HG03095 (cell line): ENCODE measurements around the gene SCMH1.
"Not testable (repeated sequence)": the region's sequence is repeated elsewhere in the genome, so short reads cannot be mapped to it uniquely, and the experiment has no call there.

Source experiments
- ATAC-seq: cut with Tn5 transposase; IDR thresholded peaks from one replicate; pipeline ENCODE4 v1.9.1; 2021; ENCODE audit warnings: moderate library complexity; ENCODE audit not compliant: unreplicated experiment

Gene SCMH1

DNA sequence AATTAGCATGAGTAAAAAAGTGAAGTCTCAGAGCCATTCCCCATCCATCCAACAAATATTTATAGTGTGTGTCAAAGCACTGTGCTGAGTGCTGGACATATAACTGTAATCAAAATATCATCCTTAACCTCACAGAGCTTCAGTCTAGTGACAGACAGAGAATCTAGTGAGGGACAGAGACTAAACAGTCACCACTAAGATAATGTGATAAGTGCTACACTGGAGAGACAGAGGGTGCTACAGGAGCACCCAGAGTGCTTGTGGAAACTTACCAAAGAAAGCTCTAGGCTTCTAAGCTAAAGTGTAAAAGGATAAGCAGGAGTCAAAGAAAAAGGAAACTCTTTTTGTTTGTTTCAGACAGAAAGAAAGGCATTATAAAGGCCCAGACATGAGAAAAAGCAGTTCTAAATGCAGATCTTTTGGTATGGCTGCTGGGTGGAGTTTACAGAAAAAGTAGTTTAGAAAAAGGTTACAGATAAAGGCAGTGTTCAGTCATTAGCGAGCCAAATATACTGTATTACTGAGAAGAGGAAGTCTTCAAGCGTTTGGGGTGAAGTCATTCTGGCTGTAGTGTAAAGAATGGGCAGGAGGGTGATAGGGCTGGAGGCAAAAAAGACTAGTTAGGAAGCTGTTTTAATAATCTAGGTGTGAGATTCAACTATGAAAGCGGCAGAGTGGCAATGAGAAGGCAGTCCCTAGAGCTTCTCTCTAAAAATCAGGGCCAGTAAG, 83.8 kb downstream of the SCMH1 start:
- no peak for ATAC-seq

DNA sequence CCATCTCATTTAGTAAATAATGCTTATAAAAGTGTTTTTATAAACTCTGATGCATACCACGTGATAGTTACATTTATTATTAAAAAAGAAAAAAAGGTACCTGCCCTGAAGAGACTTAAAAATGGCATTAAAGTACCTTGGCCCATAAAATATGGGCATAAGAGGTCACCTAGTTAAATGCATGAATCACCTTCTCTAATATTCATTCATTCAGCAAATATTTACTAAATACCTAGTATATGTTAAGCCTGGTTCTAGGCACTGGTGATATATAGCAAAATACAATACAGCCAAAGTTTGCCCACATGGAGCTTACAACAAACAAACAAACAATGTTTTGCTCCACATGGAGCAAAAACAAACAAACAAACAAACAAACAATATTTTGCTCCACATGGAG, 87.0 kb downstream of the SCMH1 start:
- ATAC-seq: no peak

DNA sequence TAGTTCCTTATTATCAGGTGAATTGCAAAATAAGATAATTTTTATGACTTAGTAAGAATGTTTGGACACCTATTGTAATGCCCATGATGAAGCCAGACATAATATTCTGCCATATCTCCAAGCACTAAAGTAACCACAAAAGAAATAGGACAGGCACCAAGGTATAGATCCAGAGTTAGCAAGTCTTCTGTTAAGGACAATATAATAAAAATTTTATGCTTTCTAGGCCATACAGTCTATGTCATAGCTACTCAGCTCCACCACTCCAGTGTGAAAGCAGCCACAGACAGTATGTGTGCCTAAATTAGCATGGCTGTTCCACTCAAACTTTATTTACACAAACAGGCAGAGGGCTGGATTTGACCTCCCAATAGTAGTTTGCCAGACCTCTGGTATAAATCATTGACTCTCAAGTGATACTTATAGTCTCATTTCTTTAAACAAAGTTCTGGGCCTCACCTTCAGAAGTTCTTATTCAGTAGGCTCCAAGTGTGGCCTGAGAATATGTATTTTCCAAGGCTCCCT, 88.3 kb downstream of the SCMH1 start:
- no peak for ATAC-seq

DNA sequence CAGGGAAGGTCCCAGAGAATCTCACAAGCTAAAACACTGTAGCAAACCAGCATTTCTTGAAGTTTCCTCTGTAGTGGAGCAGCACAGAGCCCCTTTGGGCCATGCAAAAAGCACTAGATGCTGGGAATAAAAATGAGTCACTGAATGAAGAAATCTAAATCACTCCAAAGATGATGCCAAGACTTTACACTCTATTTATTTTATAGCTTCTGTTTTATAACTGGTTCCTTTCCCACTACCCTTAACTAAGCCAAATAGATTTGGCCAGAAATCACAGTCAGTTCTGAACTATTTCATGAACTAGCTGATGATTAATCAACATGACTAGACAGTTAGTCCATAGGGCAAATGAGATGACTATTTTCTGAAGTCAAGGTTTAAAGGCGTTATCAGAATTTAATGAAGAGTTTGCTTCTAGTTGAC, 89.5 kb downstream of the SCMH1 start:
- ATAC-seq: no peak

DNA sequence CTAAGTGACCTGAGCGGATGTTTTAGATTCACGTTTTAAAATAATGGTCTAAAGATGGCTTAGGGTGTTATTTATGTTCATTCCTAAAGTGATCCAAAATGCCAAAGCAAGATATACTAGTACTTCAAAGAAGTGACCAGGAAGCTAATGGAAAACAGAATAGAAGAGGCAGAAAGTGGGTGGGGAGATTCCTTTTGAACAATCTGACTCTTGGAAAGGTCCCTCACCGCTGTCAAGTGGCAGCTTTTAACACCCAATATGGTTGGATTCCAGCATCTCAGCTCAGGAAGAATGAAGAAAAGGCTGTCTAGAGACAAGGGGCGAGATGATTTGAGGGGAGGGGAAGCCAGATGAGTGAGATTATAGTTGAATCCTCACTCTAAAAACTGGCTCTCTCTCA, 90.3 kb downstream of the SCMH1 start:
- no peak for ATAC-seq

DNA sequence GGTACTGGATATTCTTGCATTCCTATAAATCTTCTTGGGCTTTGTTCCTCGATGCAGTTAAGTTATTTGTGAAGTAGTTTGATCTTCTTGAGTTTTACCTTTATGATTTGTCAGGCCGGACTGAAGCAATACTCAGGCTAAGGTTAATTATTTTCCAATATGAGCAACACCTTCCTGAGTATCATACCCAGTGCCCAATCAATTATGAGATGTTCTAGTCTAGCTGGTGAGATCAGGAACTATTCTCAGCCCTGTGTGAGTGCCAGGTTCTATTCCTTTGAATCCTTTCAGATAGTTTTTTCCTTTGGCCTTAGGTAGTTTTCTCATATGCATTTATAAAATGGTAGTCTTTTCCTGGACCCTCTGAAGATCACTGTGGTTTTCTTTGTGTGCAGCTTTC, 92.5 kb downstream of the SCMH1 start:
- ATAC-seq: no peak

DNA sequence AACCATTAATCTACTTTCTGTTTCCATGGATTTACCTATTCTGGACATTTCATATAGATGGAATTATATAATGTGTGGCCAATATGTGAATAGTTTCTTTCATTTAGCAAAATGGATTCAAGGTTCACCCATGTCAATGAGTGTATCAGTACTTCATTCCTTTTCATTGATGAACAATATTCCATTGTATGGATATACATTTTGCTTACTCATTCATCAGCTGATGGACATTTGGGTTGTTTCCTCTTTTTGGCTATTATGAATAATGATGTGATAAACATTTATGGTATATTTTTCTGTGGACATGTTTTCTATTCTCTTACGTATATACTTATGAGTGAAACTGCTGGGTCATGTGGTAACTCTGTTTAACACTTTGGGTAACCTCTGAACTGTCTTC, 97.8 kb downstream of the SCMH1 start:
- ATAC-seq: no peak

DNA sequence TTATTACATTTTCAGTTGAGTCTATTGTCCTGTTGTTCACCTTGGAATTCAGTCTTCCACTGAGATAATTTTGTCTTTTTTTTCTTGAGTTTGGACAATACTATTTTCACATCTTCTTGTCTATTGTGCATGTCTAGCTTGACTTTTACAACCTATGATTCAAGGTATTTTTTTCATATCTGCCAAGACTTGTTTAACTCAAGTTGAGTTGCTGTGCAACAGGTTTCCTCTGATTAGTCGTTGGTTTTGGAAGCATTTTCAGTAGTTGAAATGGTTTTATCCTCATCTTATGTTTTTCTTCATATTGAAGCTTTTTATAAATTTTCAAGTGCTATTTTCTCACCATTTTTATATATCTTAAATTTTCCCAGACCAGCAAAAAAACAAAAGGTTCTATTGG, 103.6 kb downstream of the SCMH1 start:
- no peak for ATAC-seq

DNA sequence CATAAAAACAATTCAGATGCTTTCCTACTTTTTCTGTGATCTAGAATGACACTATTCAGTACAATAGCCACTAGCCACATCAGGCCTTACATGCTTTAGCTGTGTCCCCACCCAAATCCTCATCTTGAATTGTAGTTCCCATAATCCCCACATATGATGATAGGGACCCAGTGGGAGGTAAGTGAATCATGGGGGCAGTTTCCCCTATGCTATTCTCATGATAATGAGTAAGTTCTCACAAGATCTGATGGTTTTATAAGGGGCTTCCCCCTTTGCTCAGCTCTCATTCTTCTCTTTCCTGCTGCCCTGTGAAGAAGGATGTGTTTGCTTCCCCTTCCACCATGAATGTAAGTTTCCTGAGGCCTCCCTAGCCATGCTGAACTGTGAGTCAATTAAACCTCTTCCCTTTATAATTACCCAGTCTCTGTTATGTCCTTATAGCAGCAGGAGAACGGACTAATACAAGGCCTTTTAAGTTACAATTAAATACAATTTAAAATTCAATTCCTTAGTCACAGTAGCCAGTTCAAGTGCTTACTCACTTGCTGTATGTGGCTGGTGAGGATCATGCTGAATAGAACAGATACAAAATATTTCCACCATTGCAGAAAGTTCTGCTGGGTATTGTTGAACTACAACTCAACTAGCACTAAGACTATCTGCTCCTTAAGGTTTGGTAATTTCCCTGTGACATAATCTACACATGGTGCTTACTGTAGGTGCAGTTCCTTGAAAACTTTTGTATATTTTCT, 106.7 kb downstream of the SCMH1 start:
- ATAC-seq: no peak

DNA sequence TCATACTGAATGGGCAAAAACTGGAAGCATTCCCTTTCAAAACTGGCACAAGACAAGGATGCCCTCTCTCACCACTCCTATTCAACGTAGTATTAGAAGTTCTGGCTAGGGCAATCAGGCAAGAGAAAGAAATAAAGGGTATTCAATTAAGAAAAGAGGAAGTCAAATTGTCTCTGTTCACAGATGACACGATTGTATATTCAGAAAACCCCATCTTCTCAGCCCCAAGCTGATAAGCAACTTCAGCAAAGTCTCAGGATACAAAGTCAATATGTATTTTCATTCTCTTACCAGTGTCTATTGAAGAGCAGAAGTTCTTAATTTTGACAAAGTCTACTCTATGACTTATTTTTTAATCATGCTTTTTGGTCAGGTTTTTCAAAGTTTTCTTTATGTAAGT, 107.8 kb downstream of the SCMH1 start:
- ATAC-seq: not testable (repeated sequence)

DNA sequence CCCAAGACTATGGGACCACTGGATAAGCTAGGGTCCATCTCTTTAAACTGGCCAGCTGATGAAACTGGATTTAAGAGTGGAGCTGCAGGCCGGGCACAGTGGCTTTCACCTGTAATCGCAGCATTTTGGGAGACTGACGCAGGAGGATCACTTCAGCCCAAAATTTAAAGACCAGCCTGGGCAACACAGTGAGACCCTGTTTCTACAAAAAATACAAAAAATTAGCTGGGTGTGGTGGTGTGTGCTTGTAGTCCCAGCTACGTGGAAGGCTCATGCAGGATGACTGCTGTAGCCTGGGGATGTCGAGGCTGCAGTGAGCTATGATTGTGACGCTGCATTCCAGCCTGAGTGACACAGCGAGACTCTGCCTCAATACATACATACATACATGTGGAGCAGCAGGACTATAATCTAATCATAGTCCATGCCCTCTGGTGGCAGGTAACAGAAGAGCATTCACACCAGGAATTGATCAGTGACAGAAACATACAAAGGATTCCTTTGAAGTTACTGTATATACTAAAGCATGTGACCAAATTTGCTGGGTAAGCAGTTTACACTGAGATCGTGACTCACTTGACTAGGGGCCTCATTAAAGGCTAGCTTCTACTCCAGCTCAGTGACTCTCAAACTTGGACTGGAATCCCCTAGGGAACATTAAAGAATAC, 119.1 kb downstream of the SCMH1 start:
- no peak for ATAC-seq

DNA sequence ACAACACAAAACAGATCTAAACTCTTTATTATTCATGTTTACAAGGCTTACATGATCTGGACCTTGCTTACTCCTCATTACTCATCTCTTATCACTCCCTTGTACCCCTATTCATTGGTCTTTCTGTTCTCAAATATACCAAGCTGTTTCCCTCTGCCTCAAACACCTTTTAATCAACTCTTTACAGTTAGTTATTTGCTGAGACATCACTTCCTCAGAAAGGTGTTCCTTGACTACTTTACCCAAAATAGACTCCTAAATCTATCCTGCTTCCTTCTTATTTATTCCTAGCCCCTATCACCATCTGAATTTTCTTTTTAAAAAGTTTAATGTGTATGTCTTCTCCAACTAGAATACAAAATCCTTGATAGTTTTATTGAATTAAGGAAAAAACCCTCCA, 120.0 kb downstream of the SCMH1 start:
- ATAC-seq: no peak

DNA sequence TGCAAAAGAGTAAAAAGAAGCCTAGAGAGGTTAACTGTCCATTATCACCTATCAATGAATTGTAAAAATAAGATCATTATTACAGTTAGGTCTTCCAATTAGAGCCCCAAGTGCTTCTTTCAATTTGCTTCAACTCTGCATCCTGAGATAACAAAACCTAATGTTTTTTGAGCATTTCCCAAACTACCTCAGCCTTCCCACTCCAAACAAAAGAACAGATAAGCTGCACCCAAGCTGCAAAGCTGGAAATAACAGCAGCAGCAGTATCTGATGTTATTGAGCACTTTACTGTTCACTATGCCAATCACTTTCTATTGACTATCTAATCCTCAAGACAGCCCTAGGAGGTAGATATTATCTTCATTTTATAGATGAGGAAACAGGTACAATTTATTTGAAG, 123.5 kb downstream of the SCMH1 start:
- ATAC-seq: no peak

DNA sequence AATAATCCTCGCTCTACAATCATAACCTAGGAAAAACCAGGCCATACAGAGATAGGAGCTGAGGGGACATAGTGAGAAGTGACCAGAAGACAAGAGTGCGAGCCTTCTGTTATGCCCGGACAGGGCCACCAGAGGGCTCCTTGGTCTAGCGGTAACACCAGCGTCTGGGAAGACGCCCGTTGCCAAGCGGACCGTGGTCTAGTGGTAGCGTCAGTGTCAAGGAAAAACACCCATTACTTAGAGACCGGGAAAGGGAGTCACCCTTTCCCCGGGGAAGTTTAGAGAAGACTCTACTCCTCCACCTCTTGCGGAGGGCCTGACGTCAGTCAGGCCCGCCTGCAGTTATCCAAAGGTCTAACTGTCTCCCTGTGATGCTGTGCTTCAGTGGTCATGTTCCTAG, 124.9 kb downstream of the SCMH1 start:
- ATAC-seq: not testable (repeated sequence)

DNA sequence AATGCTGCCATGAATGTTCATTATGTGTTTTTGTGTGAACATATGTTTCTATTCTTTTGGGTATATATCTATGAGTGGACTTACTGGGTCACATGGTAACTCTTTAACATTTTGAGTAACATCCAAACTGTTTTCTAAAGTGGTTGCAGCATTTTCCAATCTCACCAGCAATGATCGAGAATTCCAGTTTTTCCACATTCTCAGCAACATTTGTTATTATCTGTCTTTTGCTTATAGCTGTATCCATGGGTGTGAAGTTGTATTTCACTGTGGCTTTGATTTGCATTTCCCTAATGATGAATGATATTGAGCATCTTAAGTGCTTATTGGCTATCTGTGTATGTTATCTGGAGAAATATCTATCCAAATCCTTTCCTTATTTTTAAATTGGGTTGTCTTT, 131.4 kb downstream of the SCMH1 start:
- no peak for ATAC-seq

DNA sequence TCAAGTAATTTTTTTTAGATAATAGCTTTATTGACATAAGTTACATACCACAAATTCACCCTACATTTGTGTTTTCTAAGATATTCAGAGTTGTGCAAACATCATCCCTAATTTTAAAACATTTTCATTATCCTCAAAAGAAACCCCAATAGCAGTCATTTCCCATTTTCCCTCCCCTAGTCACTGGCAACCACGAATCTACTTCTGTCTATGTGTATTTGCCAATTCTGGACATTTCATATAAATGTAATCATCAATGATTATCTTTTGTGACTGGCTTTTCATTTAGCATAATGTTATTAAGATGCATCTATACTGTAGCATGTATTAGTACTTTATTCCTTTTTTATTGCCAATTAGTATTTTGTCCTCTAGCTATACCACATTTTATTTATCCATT, 131.8 kb downstream of the SCMH1 start:
- no peak for ATAC-seq

DNA sequence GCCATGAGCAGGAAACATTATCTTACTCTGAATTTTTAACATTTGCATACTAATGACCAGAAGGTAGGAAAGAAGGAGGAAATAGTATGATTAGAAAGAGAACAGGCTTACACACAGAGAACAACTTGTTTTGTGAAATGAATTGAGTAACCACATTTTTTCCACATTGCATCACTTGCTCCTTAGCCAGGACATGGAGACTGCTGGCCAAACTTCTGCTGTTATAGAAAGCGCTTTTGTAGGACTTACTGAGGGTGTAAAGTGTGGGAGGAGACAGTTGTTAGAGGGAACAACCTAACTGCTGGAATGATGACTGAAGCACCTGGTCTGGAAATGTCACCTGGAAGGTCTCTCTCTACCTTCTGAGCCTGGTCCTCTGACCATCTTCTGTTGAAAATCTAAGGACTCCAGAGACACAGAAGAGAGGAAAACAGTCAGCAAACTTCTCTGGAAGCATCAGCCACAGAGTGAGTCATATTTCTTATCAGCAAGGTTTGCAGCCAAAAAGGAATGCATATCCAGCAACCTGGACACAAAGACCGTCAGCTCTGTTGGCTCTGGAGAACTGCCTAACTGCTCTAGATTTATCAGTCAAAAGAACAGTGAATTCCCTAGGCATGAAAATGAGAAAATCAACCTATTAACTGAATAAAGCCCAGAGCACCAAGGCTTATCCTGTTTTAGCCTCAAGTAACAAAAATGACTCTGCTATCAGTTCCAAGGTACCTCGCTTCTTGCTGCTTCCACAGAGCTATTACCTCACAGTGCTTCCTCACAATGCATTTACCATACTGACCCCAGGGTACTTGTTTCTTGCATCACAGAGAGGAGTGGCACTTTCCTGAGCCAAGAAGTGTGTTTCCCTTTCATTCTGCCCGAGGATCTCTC, 132.6 kb downstream of the SCMH1 start:
- ATAC-seq: no peak

DNA sequence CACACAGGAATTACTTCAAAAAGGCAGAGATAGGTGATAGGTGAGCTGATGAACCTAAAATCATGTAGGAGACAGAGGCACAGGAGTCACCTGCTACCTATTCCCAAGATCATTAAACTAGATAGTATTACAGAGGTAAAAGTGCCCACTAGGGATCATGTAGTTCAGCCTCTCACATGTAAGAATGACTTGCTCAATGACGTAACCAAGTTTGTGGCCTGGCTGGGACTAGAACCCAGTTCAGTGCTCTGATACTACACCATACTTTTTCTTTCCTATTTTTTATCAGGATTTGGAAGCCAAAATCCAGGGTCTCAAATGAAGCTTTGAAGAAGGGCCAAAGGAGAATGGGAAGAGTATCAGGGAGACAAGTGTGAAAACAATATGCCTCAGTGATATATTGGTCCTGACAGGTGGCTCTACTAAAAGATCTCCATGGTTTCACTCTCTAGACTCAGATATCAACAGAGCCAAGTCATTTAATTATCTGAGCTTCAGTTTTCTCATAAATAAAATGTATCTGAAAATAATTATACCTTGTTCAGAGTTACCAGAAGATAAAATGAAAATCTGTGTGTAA, 133.3 kb downstream of the SCMH1 start:
- ATAC-seq: no peak

DNA sequence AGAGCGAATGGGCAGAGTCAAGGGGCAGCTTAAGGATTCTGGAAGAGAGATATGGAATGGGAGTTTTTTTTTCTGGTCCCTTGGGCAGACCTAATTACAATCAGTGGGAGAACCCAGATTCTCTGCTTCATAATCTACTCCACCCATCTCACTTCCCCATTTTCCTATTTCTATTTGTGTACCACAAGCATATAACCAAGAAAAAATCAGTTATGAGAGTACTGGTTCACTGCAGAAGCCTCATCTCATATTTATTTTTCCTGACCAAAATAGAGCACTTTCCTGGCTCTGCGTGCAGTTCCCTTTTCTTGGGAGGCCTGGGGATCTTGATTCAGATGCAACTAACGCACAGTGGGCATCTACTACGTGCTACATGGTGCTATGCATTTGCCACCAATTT, 138.3 kb downstream of the SCMH1 start:
- no peak for ATAC-seq

DNA sequence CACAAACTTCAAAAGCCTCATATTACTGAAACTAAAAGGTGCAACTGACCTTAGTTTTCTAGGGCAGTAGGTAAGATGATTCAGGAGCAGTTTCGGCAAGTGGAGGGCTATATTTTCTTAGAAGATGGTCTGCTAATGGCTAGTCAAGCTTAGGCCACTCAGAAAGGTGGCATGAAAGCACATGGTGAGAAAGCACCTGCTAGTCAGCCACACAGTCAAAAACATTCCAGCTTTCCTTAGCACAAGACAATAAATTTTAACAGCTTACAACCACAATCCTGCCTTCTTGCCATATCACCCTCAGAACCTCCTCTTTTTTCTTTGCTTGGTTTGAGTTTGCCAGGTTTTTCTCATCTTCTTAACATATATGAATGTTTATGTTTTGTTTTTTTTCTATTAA, 139.5 kb downstream of the SCMH1 start:
- no peak for ATAC-seq
